Right atrium auricular region (tissue), 2 donors: ENCODE measurements around the gene BCL2. TPM values are rescaled to one million over a fixed set of nuclear protein-coding genes. Genes with fewer than 3 reads are reported as not detected.

Experiments used
- DNase-seq: peaks from one replicate; pipeline ENCODE4 v3.0.0-alpha.2; 2019; ENCODE audit warnings: low spot score
- H3K27ac ChIP-seq, 2 donors: fragments of 200-600 bp; sonication (generic); 1 replicate in 1 of 2; 2 replicates in 1 of 2; pipeline ENCODE4 v1.5.1; 2016 to 2019
- H3K27me3 ChIP-seq, 2 donors: fragments of 200-600 bp; sonication (generic); one replicate each; pipeline versions ENCODE4 v1.5.1 to v1.6.0; 2017 to 2019
- H3K36me3 ChIP-seq: fragments of 200-600 bp; sonication (generic); one replicate; pipeline ENCODE4 v1.5.1; 2016
- H3K4me1 ChIP-seq, 2 donors: fragments of 200-600 bp; sonication (generic); one replicate each; pipeline versions ENCODE4 v1.5.1 to v1.6.0; 2017 to 2019
- H3K4me3 ChIP-seq, 2 donors: fragments of 200-600 bp; sonication (generic); 1 replicate in 1 of 2; 2 replicates in 1 of 2; pipeline ENCODE4 v1.5.1; 2017 to 2019; ENCODE audit warnings: mild to moderate bottlenecking in 1 of 2, moderate library complexity in 1 of 2
- H3K9me3 ChIP-seq, 2 donors: fragments of 200-600 bp; sonication (generic); one replicate each; pipeline ENCODE4 v1.5.1; 2019
- CTCF ChIP-seq, 2 donors: fragments of 200-600 bp; sonication (generic); IDR thresholded peaks; one replicate each; pipeline ENCODE4 v1.5.1; 2019; ENCODE audit warnings: antibody characterized with exemption in 2 of 2
- total RNA-seq, 2 donors: library from RNA; depleted of rRNA; stranded (reverse); fragments of >200 nt; gene quantifications; one replicate each; pipeline ENCODE4 v1.1.0, GENCODE V29; 2016

Gene BCL2
- total RNA-seq, 2 donors from 2014 or later, result 6.5 to 8.0 TPM

- H3K27ac ChIP-seq, result no peak overlapping the region
- no peaks in the 10 kb centered on the region for H3K27me3 ChIP-seq
- H3K9me3 ChIP-seq, result no peaks in the 10 kb centered on the region
- TF ChIP-seq CTCF (IDR thresholded peaks at IDR 0.05), result no peak
- no peaks in the 10 kb centered on the region for H3K36me3 ChIP-seq
- H3K4me3 ChIP-seq, result no peak overlapping the region
- no peak for DNase-seq
- peaks cover 0 to 6% of the 10 kb centered on the region in 2 donors for H3K4me1 ChIP-seq
Observed at GRCh38 chr18:63198868-63199742, 120.5 kb downstream of the BCL2 start.

DNA sequence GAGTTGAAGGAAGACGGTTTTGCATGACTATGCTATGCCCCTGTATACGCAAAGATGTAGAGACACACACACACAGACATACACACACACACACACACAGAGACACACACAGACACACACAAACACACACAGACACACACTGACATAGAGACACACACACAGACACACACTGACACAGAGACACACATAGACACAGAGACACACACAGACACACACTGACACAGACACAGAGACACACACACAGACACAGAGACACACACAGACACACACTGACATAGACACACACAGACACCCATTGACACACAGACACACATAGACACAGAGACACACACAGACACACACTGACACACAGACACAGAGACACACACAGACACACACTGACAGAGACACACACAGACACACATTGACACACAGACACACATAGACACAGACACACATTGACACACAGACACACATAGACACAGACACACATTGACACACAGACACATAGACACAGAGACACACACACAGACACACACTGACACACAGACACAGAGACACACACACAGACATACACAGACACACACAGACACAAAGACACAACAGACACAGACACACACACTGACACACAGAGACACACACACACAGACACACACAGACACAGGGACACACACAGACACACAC lies 121.3 kb downstream of the BCL2 start:
- no peak overlapping the region for H3K4me3 ChIP-seq
- H3K9me3 ChIP-seq, result no peaks in the 10 kb centered on the region
- peaks cover 0 to 6% of the 10 kb centered on the region in 2 donors for H3K4me1 ChIP-seq
- TF ChIP-seq CTCF (IDR thresholded peaks at IDR 0.05), result no peak
- no peak for DNase-seq
- H3K36me3 ChIP-seq, result no peaks in the 10 kb centered on the region
- no peak overlapping the region for H3K27ac ChIP-seq
- H3K27me3 ChIP-seq, result no peaks in the 10 kb centered on the region

- DNase-seq, result no peak
- no peaks in the 10 kb centered on the region for H3K9me3 ChIP-seq
- no peaks in the 10 kb centered on the region for H3K27me3 ChIP-seq
- TF ChIP-seq CTCF (IDR thresholded peaks at IDR 0.05), result no peak
- no peak overlapping the region for H3K4me3 ChIP-seq
- H3K27ac ChIP-seq, result no peak overlapping the region
- H3K36me3 ChIP-seq, result no peaks in the 10 kb centered on the region
- peaks cover 0 to 9% of the 10 kb centered on the region in 2 donors for H3K4me1 ChIP-seq
Observed at GRCh38 chr18:63197246-63197869, 122.2 kb downstream of the BCL2 start.

GRCh38 chr18:63195326-63196159 lies 124.0 kb downstream of the BCL2 start:
- H3K4me1 ChIP-seq, result peaks cover 0 to 9% of the 10 kb centered on the region in 2 donors
- H3K27ac ChIP-seq, result no peak overlapping the region
- no peak for TF ChIP-seq CTCF (IDR thresholded peaks at IDR 0.05)
- H3K36me3 ChIP-seq, result no peaks in the 10 kb centered on the region
- DNase-seq, result no peak
- no peak overlapping the region for H3K4me3 ChIP-seq
- H3K27me3 ChIP-seq, result no peaks in the 10 kb centered on the region
- no peaks in the 10 kb centered on the region for H3K9me3 ChIP-seq

DNA sequence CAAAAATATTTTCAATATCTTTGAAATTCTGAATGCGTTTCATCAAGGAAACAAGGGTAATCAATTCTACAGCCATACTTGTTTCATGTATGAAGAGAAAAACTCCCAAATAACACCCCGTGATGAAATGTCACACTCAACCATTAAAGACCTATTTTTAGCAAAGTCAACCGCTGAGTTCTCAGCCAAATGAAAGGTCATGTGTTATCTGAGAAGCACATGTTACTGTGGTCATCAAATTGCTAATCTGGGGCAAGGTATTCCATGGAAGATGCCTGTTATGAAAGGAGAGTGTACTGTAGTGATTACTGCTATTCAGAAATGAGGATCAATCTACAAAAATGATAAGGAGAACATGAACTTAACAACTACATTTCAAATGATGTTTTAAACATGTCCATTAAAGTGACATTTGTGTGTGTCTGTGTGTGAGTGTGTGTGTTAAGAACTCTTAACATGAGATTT lies 126.7 kb downstream of the BCL2 start:
- Histone ChIP-seq H3K36me3 (no peaks in the 10 kb centered on the region), H3K4me1 (peaks cover 0 to 18% of the 10 kb centered on the region in 2 donors), H3K27me3 (no peaks in the 10 kb centered on the region), H3K27ac (peak overlapping the region; percentile 62 to 70), H3K9me3 (no peaks in the 10 kb centered on the region), H3K4me3 (no peak overlapping the region)
- no peak for DNase-seq
- TF ChIP-seq CTCF (IDR thresholded peaks at IDR 0.05), result no peak
